GM19240 (cell line): ENCODE data around the gene ITLN2.
"Not testable (repeated sequence)": the region's sequence is repeated elsewhere in the genome, so short reads cannot be mapped to it uniquely, and the experiment has no call there.

Experiments used
- DNase-seq: peaks from one replicate; pipeline ENCODE4 v3.0.0; 2011; ENCODE audit warnings: low spot score; ENCODE audit not compliant: insufficient read length

ITLN2 gene

GRCh38 chr1:160953030-160953429 lies 1.6 kb downstream of the ITLN2 start:
- no peak for DNase-seq

GRCh38 chr1:160952129-160952510 lies 2.5 kb downstream of the ITLN2 start:
- DNase-seq, result no peak

- peak; percentile 52 for DNase-seq
Observed at GRCh38 chr1:160951443-160952128, 3.0 kb downstream of the ITLN2 start.

GRCh38 chr1:160950657-160951056 lies 4.0 kb downstream of the ITLN2 start:
- no peak for DNase-seq

GRCh38 chr1:160949881-160950280 lies 4.7 kb downstream of the ITLN2 start:
- DNase-seq, result no peak

- not testable (repeated sequence) for DNase-seq
Observed at GRCh38 chr1:160949216-160949880, 5.3 kb downstream of the ITLN2 start.

GRCh38 chr1:160947174-160947759 lies 7.3 kb downstream of the ITLN2 start:
- not testable (repeated sequence) for DNase-seq

GRCh38 chr1:160945881-160946280 lies 8.7 kb downstream of the ITLN2 start:
- not testable (repeated sequence) for DNase-seq

GRCh38 chr1:160945079-160945478 lies 9.5 kb downstream of the ITLN2 start:
- no peak for DNase-seq

- no peak for DNase-seq
Observed at GRCh38 chr1:160942926-160943325, 11.7 kb downstream of the ITLN2 start.

- DNase-seq, result not testable (repeated sequence)
Observed at GRCh38 chr1:160936666-160937065, 17.9 kb downstream of the ITLN2 start.

- DNase-seq, result no peak
Observed at GRCh38 chr1:160935527-160936258, 18.9 kb downstream of the ITLN2 start.

- DNase-seq, result not testable (repeated sequence)
Observed at GRCh38 chr1:160933305-160933704, 21.3 kb downstream of the ITLN2 start.

GRCh38 chr1:160925652-160926244 lies 28.9 kb downstream of the ITLN2 start:
- no peak for DNase-seq

GRCh38 chr1:160924791-160925651 lies 29.6 kb downstream of the ITLN2 start:
- DNase-seq, result no peak

GRCh38 chr1:160916666-160917065 lies 37.9 kb downstream of the ITLN2 start:
- no peak for DNase-seq

GRCh38 chr1:160913229-160913628 lies 41.4 kb downstream of the ITLN2 start:
- not testable (repeated sequence) for DNase-seq

GRCh38 chr1:160911925-160912324 lies 42.7 kb downstream of the ITLN2 start:
- no peak for DNase-seq

GRCh38 chr1:160911441-160911840 lies 43.2 kb downstream of the ITLN2 start:
- no peak for DNase-seq

GRCh38 chr1:160910170-160910750 lies 44.3 kb downstream of the ITLN2 start:
- DNase-seq, result no peak
